Mesenteric fat pad (tissue), 1 donor: ENCODE data around the gene PDLIM3. TPM values are rescaled to one million over a fixed set of nuclear protein-coding genes. Genes with fewer than 3 reads are reported as not detected.
"Not testable (repeated sequence)": the region's sequence is repeated elsewhere in the genome, so short reads cannot be mapped to it uniquely, and the experiment has no call there.

Source experiments
- DNase-seq: peaks from one replicate; pipeline ENCODE4 v3.0.0-alpha.2; 2020; ENCODE audit warnings: low spot score
- total RNA-seq: library from RNA; stranded (reverse); fragmentation: NEBNext Ultra II Directional; extraction: Animal tissue kit (Norgen Biotek cat#: 25700); gene quantifications from one replicate; pipeline ENCODE4 v1.2.1, GENCODE V29; 2021
- donor health status: DM: yes; HTN: yes; CAD: no.

PDLIM3 gene
- total RNA-seq, 1 donor from 2014 or later = 58.5 TPM

DNA sequence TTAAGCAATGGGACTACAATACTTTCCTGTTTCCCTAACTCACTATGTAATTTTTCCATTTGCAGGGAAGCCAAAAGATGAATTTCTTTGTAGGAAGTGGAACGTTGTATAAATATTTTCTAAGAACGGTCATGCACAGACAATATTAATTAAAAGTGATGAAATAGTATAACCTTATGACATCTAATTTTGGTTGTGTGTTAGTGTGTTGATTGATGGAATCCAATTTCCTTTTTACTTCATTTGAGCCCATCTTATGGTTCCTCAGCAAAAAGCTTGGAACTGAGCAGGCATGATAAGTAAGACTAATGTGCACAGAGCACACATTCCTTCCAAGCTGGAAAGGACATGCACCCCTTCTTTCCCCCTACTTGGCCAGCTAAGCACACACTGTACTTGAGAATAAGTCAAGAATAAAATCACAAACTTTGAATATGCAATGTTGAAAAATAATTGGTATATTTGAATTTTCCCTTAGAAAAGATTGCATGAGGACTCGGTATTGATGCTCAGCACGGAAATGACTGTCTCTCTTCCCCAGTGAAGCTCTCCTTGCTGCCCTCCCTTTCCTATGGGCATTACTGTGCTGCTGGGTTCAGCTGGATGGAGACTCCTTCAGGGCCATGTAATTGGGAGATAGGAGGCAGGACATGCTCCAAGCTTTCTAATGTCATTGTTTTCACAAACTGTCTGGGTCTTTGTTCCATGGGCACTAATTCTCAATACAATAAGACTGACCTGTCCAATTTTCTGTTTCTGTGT lies 19.2 kb upstream of the PDLIM3 start:
- no peak for DNase-seq

DNA sequence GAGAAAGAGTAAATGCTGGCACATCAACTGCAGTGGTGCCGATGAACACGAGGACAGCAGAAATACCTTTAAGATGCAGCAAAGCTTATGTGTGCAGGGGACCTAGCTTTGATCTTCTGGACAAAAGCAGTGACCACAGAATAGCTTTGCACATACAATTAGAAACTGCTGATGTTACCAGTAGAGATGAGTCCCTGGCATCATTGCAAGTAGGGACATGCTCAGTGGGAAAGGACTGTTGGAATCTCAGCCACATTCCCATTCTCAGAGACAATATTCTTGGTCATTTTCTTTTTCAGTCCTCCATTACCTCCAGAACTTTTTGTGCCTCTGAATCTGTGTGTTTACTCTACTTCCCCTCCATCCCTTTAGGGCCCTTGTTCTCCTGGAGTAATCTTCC lies 16.9 kb upstream of the PDLIM3 start:
- no peak for DNase-seq

DNA sequence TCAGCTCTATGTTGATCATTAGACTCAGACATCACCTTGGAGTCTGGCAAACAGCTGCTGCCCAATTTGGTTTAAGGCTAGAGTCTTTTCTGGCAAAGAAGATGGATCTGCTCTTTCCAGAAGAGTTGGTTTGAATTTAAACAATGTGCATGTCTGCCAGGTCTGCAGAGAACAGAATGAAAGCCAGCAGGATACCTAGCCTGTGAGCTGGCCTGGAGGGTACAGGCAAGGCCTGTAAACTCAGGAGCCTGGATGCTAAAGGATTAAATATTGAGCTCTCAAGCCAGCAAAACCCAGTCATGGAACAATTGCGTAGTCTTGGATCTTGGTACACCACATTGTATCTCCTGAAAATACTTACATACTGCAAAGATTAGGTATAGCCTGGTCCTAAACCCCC lies 15.6 kb upstream of the PDLIM3 start:
- no peak for DNase-seq

DNA sequence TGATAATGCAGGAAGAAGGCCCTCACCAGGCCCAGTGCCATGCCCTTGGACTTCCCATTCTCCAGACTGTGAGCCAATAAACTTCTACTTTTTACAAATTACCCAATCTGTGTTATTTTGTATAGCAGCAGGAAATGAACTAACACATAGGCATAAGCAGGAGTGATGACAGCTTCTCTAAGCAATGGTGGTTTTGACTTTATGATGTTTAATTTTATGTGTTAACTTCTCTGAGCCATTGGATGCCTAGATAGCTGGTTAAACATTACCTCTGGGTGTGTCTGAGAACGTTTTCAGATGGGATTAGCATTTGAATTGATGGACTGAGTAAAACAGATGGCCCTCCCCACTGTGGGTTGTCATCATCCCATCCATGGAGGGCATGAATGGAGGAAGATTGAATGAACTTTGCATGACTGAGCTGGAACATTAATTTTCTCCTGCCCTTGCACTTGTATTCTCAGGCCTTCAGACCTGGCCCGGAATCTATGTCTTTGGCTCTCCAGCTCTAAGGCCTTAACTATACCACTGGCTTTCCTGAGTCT lies 13.9 kb upstream of the PDLIM3 start:
- DNase-seq = no peak

DNA sequence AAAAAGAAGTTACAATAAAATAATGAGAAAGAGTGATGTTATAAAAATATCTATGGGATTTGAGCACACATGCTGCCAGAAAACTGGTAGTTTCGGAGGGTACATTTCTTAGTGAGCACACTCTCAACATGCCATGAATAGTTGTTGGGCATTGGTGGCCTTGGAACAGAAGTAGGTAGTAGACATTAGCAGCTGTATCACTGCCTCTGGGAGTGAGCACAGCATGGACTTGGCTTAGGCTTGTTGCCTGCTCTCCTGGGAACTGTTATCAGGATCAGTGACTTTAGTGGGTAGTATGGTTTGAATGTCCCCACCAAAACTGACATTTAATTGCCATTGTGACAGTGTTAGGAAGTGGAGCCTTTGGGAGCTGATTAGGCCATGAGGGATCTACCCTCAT lies 13.3 kb upstream of the PDLIM3 start:
- DNase-seq = no peak

DNA sequence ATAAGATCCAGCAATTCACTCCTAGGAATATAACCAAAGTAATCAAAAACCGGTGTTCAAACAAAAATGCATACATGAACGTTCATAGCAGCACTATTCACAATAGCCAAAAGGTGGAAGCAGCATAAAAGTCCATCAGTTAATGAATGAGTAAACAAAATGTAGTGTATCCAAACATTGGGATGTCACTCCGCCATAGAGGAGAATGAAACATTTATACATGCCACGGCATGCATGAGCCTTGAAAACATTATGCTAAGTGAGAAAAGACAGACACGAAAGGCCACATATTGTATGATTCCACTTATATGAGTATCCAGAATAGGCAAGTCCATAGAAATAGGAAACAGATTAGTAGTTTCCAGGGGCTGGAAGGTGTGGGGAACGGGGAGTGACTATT lies 11.0 kb upstream of the PDLIM3 start:
- no peak for DNase-seq

DNA sequence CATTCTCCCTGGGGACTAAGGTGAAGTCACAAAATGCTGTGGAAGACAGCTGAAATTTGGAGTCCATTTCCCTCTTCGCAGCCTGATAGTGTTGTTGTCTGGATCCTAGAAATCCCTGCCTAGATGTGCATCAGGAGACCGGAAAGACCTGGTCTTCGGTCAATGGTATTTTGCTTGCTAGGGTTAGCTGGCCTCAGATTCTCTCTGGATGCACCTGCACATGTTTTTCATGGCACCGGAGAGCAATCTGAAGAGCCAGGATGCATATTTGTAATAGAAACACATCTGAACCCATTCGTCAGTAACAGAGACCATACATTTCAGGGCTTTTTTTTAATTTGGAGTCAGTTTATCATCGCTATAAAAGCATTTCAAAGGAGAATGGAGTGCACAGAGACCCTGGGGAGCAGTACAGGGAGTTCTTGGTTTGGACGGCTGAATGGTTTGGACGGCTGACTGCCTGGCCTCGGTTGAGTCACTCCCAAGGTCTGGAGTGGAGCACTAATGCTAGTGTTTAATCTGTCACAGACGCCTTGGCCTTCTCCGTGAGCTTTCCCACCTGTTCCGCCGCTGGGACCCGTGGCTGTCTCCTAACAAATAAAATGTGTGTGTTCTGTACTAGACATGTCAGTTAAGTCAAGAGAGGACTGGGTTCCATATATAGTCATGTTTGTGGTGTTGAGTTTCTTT lies 7.5 kb upstream of the PDLIM3 start:
- DNase-seq = no peak

DNA sequence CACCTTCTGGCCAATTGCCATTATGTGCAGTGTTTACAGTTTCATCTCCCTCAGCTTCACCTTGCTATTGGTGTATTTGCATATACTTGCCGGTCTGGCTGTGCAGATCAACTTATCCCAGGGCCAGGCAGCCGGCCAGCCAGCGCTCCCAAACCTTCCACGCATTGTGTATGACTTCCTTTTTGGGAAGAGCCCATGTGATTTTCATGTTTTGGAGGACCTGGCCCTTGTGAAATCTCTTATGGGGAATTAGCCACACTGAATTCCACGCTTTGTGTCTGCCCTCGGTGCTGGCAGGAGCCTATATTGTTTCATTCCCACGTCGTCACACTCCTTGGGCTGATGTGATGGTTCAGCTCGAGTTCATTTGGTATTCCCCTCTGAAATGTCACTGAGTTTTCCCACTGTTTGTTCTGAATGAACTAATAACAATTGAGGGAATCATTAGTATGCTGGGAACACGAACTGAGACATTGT lies 6.0 kb upstream of the PDLIM3 start:
- no peak for DNase-seq

DNA sequence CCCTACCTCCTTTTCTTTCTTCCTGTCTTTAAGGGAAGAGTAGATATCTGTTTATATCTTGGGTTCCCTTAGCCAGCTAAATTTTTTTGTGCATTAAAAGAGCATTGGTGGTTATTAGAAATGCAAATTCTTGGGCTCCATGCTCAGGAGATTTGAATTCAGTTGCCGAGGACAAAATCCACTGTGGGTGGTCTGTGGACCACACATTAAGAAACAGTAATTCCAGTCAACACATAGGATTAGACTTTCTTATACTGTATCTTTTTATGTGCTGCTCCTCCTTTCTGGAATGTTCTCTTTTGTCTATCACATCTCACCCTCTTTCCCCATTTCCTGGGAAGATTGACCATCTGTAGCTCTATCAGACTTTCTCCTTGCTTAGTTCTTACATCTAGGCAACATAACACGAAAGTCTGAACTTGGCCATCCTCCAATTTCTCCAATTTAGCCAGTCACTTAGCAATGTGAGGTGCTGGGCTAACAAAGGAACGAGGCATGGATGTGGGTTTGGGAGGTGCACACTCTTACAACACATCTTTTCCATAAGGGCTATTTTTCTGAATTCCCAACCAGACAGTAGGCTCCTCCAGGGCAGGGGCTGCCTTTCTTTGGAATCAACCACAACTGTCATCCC lies 5.3 kb upstream of the PDLIM3 start:
- no peak for DNase-seq

DNA sequence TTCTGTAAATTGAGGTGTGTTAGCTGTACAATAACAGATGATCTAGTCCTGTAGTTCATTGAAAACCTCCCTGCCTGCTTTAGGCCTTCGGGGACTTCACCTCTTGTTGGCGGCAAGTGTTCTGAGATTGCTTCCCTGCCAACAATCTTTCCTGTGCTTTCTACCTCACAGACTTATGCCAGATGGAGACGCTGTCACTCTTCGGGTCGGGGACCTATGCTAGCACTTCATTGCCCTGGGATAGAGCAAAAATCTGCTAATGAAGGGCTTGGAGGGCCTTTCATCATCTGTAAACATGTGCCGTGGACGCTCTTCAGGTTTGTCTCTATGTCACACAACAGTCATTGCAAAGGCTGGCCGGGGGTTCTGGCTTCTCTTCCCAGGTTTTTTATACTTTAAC lies 4.7 kb upstream of the PDLIM3 start:
- DNase-seq = no peak

DNA sequence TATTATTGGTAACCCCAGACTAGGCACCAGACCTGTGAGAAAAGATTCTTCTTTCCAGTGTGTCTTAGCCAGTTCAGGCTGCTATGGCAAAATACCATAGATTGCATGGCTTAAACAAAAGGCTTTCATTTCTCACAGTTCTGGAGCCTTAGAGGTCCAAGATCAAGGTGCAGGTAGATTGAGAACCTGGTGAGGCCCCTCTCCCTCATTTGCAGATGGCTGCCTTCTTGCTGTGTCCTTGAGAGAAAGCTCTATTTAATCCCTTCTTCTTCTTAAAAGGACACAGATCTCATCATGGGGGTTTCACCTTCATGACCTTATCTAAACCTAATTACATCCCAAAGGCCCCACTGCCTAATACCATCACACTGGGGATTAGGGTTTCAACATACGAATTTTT lies 3.5 kb upstream of the PDLIM3 start:
- no peak for DNase-seq

DNA sequence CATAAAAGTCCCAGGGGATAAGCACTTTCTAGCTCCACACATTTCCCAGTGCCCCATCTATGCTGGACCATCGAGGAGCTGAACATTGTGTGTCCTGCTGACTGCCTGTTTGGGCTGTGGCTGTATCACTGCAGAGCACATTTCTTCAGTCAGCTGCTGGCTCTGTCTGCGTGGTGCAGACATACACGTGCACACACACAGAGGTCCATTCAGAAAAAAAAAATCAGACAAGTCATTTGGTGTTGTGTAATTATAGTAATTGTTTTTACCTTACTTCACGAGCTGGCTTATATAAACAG lies 1.1 kb upstream of the PDLIM3 start:
- no peak for DNase-seq

DNA sequence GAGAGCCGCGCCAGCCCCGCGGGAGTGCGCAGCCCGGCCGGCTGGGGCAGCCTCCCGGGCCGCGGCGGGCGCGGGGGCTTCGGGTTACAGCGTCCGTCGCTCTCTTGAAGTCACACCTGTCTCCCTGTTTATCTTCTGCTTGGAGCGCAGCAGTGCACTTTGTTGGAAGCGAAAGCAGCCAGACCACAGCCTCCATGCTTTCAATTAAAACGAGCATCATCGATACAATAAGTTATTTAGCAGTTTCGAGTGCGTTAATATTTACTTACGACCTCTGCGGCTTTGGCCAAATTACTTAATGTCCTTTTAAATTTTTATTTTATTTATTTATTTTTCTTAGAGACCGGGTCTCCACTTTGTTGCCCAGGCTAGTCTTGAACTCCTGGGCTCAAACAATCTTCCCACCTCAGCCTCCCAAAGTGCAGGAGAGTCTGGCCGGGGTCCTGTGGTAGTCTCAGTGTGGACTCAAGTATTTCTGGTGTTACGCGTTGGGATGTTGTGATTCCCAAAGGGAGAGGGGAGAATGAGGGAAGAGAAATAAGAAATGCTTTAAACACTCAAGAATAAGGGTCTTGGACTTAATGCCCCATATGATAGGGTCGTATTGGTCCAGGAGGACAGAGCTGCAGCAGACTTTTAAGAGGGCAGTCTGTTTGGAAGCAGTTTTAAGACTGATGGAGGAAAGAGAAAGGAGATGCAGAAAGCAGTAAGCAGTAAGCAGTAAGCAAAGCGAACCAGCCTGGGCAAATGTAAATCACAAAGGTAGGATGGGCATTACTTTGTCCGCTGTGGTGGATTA lies 504 bp upstream of the PDLIM3 start:
- DNase-seq = no peak

DNA sequence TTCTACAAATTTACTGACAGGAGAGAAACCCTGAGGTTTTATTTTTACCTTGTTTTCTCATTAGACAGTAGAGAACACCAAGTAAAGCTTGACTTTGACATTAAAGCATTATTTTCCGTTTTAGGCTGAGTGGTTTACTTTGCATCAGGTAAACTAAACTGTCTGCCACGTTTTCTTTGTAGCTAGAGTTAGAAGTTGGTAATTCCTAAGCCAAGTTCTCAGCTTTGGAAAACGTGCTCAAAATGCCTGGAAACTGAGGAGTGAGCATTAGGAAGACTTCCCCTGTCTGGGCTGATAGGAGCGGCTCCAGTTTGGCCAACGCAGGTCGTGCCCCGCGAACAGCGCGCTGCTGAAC lies 819 bp downstream of the PDLIM3 start:
- no peak for DNase-seq

DNA sequence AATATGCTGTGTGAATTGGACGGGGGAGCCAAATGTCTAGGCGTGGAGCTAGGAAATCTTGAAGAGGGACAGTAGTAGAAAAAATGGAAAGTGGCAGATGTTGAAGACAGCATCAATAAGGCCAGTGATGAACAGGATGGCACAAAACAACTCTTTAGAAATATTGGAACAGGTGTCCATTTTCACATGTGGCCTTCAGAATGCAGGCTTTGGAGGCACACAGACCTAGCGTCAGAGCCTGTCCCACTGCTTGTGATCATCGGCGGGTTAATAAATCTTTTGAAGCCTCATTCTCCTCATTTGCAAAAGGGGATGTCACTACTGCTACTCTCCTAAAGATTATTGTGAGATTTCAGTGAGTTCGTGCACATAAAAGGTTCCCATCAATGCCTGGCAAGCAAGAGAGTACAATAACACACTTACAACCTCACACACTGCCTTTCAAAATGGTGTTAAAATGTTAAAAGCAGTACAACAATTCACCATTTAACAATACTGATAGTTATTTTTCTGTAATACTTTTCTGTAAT lies 2.4 kb downstream of the PDLIM3 start:
- no peak for DNase-seq

DNA sequence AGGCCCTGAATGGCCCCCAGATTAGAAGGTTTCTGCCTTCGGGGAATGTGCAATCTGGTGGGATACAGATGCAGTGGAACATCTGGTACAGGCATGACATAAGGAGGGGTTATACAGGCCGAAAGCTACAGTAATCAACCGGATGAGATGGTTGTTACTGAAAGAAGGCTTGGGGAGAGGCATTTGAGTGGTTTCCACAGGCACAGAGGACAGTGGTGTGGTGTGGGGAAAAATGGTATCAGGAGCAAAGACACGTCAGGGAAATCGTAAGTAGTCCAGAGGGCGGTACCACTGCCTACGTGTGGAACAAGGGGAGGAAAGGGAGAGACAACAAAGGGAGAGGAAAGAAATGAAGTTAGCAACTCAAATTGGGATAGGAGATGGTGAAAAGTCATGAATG lies 3.0 kb downstream of the PDLIM3 start:
- DNase-seq = no peak

DNA sequence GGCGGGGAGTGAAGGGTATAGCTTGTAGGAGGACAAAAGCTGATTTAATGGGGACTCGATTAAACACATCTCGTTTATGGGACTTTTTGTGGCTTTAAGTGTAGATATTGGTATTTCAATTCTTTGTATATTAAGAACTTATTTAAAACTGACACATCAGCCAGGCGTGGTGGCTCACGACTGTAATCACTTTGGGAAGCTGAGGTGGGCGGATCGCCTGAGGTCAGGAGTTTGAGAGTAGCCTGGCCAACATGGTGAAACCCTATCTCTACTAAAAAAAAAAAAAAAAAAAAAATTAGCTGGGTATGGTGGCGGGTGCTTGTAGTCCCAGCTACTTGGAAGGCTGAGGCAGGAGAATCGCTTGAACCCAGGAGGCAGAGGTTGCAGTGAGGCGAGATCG lies 3.7 kb downstream of the PDLIM3 start:
- not testable (repeated sequence) for DNase-seq

DNA sequence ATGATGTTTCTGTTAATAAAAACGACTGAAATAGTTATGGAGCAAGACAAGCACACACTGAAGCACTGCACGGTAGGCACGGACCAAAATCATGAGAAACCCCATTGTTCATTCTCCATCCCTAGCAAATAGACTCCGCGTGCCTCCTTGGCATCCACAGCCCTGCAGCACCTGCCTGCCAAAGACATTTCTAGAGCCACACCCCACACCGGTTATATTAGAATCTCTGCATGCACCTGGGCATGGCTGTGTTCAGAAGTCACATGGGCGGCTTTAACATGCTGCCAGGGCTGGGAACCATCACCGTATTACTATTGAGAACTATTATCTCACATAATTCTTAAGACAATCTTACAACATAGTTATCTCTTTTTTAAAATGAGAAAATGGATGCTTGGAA lies 5.9 kb downstream of the PDLIM3 start:
- no peak for DNase-seq

DNA sequence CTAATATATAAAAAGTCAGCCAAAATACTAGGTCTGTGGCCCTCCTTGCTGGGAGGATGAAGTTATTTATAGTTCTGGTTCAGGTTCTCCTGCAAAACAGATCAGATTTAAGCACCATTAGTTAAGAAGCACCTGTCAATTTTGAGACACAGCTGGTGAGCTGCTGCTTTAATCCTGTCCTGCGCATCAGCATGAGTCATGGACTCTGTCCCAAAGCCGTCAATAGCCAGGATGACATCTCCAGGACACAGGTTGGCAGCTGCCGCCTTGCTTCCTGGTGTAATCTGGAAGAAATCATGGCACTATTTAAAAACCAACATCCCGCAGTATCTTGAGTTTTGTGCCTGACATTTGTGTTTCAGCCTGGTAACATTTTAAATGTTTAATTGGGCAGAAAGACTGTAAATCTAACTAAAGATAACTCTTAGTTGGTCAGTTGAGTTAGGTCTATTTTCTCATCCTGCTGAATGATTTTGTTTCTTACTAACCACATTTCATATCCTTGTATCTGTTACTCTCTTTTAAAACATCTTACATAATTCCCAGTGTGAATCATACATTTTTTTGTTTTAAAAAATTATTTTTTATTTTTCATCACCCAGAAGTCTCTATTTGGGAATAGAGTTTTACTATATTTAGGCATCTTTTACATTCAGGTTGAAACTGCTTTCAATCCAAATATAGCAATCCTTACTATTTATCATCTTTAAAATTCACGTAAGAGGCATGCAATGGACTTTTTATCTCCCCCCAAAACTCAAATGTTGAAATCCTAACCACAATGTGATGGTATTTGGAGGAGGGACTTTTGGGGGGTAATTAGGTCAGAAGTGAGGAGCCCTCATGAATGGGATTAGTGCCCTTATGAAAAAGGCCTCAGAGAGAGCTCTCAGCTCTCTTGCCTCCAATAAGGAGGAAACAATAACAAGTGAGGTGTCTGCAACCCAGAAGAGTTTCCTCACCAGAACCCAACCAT lies 10.1 kb downstream of the PDLIM3 start:
- DNase-seq = no peak

DNA sequence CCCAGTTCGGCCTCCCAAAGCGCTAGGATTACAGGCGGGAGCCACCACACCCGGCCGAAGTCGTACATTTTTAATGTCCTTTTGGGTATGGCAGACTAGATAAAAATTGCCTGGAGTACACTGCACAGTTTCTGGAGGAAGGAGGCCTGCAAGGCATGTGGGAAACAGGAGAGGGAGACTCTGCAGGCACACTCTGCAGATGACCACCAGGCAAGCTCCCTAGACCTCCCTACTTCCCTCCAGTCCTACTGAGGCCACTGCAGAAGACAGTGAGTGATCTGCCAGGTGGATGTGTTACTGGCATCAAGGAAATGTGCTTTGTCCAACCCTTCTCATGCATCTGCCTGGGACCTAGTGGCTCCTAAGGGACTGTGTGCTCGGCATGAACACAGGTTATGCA lies 11.4 kb downstream of the PDLIM3 start:
- DNase-seq = no peak
